GM23338 (cell line): ENCODE measurements around the gene COL18A1. TPM values are rescaled to one million over a fixed set of nuclear protein-coding genes. Genes with fewer than 3 reads are reported as not detected.

ENCODE experiments used
- ATAC-seq: fragments of 200-7000 bp; cut with Tn5 transposase; 3 replicates; pipeline ENCODE4 v1.9.1; 2020
- DNase-seq: peaks from one replicate; pipeline ENCODE4 v3.0.0-alpha.2; 2015; ENCODE audit warnings: low spot score
- H2AFZ ChIP-seq: fragments of 200-600 bp; sonication (generic); 2 replicates; pipeline ENCODE4 v1.8.0; 2016; ENCODE audit warnings: antibody characterized with exemption, mild to moderate bottlenecking, moderate library complexity
- H3F3A ChIP-seq: fragments of 200-600 bp; sonication (generic); replicated peaks from 2 replicates; pipeline ENCODE4 v1.8.0; 2017; ENCODE audit warnings: antibody characterized with exemption, mixed run types, low read depth
- H3K27ac ChIP-seq: fragments of 200-600 bp; sonication (generic); 2 replicates; pipeline ENCODE4 v1.6.1; 2016; ENCODE audit warnings: low read depth
- H3K27me3 ChIP-seq: fragments of 200-600 bp; sonication (generic); 2 replicates; pipeline ENCODE4 v1.8.0; 2016; ENCODE audit warnings: mild to moderate bottlenecking, mixed run types, moderate library complexity; ENCODE audit not compliant: insufficient read depth
- H3K36me3 ChIP-seq: fragments of 200-600 bp; sonication (generic); 2 replicates; pipeline ENCODE4 v1.8.0; 2016; ENCODE audit warnings: mild to moderate bottlenecking; ENCODE audit not compliant: insufficient read depth
- H3K4me1 ChIP-seq: fragments of 200-600 bp; sonication (generic); 2 replicates; pipeline ENCODE4 v1.8.0; 2016; ENCODE audit warnings: mild to moderate bottlenecking, moderate library complexity; ENCODE audit not compliant: insufficient read depth
- H3K4me2 ChIP-seq: fragments of 200-600 bp; sonication (generic); 2 replicates; pipeline ENCODE4 v1.7.1; 2017; ENCODE audit warnings: mixed run types
- H3K4me3 ChIP-seq: fragments of 200-600 bp; sonication (generic); 2 replicates; pipeline ENCODE4 v1.6.1; 2016; ENCODE audit warnings: mixed run types
- H3K79me2 ChIP-seq: fragments of 200-600 bp; sonication (generic); replicated peaks from 2 replicates; pipeline ENCODE4 v1.8.0; 2017; ENCODE audit warnings: mild to moderate bottlenecking; ENCODE audit not compliant: insufficient read depth
- H3K9me2 ChIP-seq: fragments of 200-600 bp; sonication (generic); 2 replicates; pipeline ENCODE4 v1.8.0; 2017; ENCODE audit not compliant: insufficient read depth
- H4K20me1 ChIP-seq: fragments of 200-600 bp; sonication (generic); replicated peaks from 2 replicates; pipeline ENCODE4 v1.8.0; 2017; ENCODE audit warnings: mild to moderate bottlenecking; ENCODE audit not compliant: insufficient read depth
- H3K27ac Mint-ChIP-seq: 2 replicates; pipeline ENCODE4 v1.8.0; 2020; ENCODE audit warnings: inconsistent platforms, mild to moderate bottlenecking, moderate library complexity, mixed read lengths
- H3K27me3 Mint-ChIP-seq: 3 replicates; pipeline ENCODE4 v1.8.0; 2022; ENCODE audit warnings: low read depth, mild to moderate bottlenecking, moderate library complexity, mixed read lengths, inconsistent platforms; ENCODE audit not compliant: insufficient read depth, poor library complexity
- H3K36me3 Mint-ChIP-seq: 3 replicates; pipeline ENCODE4 v1.8.0; 2021; ENCODE audit warnings: low read depth, mild to moderate bottlenecking, inconsistent platforms, moderate library complexity, mixed read lengths
- H3K4me1 Mint-ChIP-seq: 3 replicates; pipeline ENCODE4 v1.8.0; 2020; ENCODE audit warnings: mild to moderate bottlenecking, inconsistent platforms, mixed read lengths
- H3K4me3 Mint-ChIP-seq: 3 replicates; pipeline ENCODE4 v1.8.0; 2021; ENCODE audit warnings: moderate library complexity, mild to moderate bottlenecking, inconsistent platforms, mixed read lengths
- H3K9me3 Mint-ChIP-seq: 3 replicates; pipeline ENCODE4 v1.8.0; 2020; ENCODE audit warnings: moderate library complexity, mild to moderate bottlenecking, inconsistent platforms, mixed read lengths
- CREB1 ChIP-seq: fragments of 250-450 bp; sonication (Bioruptor Pico); IDR thresholded peaks from 2 replicates; pipeline ENCODE4 v1.5.0; 2020; ENCODE audit warnings: low read depth, mild to moderate bottlenecking, moderate library complexity
- EZH2 ChIP-seq: fragments of 200-600 bp; sonication (generic); IDR thresholded peaks from one replicate; pipeline ENCODE4 v1.8.0; 2017; ENCODE audit warnings: antibody characterized with exemption, mild to moderate bottlenecking, low read depth; ENCODE audit not compliant: unreplicated experiment
- EZH2phosphoT487 ChIP-seq: fragments of 200-600 bp; sonication (generic); IDR thresholded peaks from one replicate; pipeline ENCODE4 v1.8.1; 2018; ENCODE audit warnings: antibody characterized with exemption; ENCODE audit not compliant: unreplicated experiment
- JUNB ChIP-seq: IDR thresholded peaks from one replicate; pipeline ENCODE4 v1.6.1; 2016; ENCODE audit warnings: antibody characterized with exemption; ENCODE audit not compliant: unreplicated experiment
- NANOG ChIP-seq: IDR thresholded peaks from 2 replicates; pipeline ENCODE4 v1.6.1; 2016; ENCODE audit warnings: antibody characterized with exemption, borderline replicate concordance
- POLR2AphosphoS5 ChIP-seq: IDR thresholded peaks from 2 replicates; pipeline ENCODE4 v1.6.1; 2016; ENCODE audit warnings: antibody characterized with exemption, low read depth
- STAT1 ChIP-seq: IDR thresholded peaks from one replicate; pipeline ENCODE4 v1.6.1; 2016; ENCODE audit warnings: antibody characterized with exemption; ENCODE audit not compliant: unreplicated experiment
- ZNF114 ChIP-seq: fragments of 250-450 bp; sonication (Bioruptor Pico); IDR thresholded peaks from 2 replicates; pipeline ENCODE4 v1.5.0; 2020; ENCODE audit warnings: mild to moderate bottlenecking, moderate library complexity
- ZNF331 ChIP-seq: fragments of 250-450 bp; sonication (Bioruptor Pico); IDR thresholded peaks from 2 replicates; pipeline ENCODE4 v1.5.0; 2020; ENCODE audit warnings: low read depth, mild to moderate bottlenecking, moderate library complexity
- polyA plus RNA-seq: library from polyadenylated mRNA; unstranded; fragments of >200 nt; fragmentation: Nextera tagmentation; extraction: Ambion mirVana; gene quantifications from 2 replicates; pipeline ENCODE4 v1.2.1, GENCODE V29; 2016
- total RNA-seq: library from RNA; depleted of rRNA; stranded (reverse); fragments of >200 nt; shearing (Covaris generic); gene quantifications from 2 replicates; pipeline ENCODE4 v1.2.3, GENCODE V29; 2014
- TF ChIP-seq, protein P1 (sequence below): IDR thresholded peaks from 2 replicates; pipeline ENCODE4 v1.6.1; 2016; ENCODE audit warnings: antibody characterized with exemption
- TF ChIP-seq, protein P2 (sequence below): IDR thresholded peaks from one replicate; pipeline ENCODE4 v1.6.1; 2018; ENCODE audit warnings: antibody characterized with exemption; ENCODE audit not compliant: unreplicated experiment
- TF ChIP-seq, protein P3 (sequence below), 2 experiments: fragments of 200-600 bp in 1 of 2; sonication (generic) in 1 of 2; conservative IDR thresholded peaks; 2 replicates each; pipeline versions ENCODE4 v1.5.1 to v1.6.1; 2016 to 2017; ENCODE audit warnings: antibody characterized with exemption in 2 of 2, low read depth in 2 of 2, mild to moderate bottlenecking in 2 of 2, moderate library complexity in 1 of 2
- TF ChIP-seq, protein P4 (sequence below): fragments of 250-450 bp; sonication (Bioruptor Pico); IDR thresholded peaks from 2 replicates; pipeline ENCODE4 v1.5.0; 2020; ENCODE audit warnings: mild to moderate bottlenecking, moderate library complexity

The COL18A1 gene
- total and polyA plus RNA-seq, 2 experiments from 2014 or later: 38.4 to 430 TPM

DNA sequence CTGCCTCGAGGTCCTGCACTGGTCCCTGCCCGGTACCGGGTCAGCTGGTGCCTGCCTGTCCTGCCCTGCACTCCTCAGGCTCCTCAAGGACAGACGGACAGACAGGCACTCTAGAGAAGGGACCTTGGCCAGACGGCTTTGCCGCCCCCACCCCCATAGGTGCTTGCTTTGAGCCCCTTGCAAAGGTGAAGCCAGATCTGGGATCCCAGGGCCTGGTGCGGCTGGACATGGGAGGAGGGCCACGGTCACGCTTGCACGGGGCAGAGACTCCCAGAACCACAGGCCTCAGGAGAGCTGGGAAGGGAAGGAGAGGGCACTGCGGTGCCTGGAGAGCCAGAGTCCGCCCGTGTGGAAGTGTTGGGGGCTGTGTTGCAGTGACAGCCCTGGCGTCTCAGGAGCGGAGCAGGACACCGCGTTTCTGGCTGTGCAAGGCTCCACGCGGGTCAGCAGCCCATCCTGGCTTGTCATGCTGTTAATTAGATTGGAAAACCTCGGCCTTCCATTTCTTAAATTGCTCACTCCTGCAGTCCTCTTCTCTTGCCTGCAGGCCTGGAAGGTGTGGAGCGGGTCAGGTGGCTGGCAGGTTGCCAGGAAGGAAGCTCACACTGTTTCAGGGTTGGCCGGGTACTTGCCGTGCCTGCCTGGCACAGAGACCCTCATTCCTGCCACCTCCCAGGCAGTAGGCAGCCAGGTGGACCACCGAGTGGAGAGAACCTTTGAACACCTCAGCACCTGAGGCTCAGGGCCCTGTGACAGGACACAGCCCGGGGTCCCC, 16.3 kb downstream of the COL18A1 start:
- H3K9me3 Mint-ChIP-seq: no peaks in the 10 kb centered on the region
- H3K4me2 ChIP-seq: no peak overlapping the region
- no peak for DNase-seq
- H3K4me3 Mint-ChIP-seq: no peak overlapping the region
- no peaks in the 10 kb centered on the region for H3F3A ChIP-seq
- H3K27ac ChIP-seq: no peak overlapping the region
- TF ChIP-seq ZNF331 (CRISPR knock-in tag): no peak
- TF ChIP-seq, protein P1, sequence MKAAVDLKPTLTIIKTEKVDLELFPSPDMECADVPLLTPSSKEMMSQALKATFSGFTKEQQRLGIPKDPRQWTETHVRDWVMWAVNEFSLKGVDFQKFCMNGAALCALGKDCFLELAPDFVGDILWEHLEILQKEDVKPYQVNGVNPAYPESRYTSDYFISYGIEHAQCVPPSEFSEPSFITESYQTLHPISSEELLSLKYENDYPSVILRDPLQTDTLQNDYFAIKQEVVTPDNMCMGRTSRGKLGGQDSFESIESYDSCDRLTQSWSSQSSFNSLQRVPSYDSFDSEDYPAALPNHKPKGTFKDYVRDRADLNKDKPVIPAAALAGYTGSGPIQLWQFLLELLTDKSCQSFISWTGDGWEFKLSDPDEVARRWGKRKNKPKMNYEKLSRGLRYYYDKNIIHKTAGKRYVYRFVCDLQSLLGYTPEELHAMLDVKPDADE: no peak
- no peak for TF ChIP-seq CREB1 (CRISPR knock-in tag)
- TF ChIP-seq, protein P2, sequence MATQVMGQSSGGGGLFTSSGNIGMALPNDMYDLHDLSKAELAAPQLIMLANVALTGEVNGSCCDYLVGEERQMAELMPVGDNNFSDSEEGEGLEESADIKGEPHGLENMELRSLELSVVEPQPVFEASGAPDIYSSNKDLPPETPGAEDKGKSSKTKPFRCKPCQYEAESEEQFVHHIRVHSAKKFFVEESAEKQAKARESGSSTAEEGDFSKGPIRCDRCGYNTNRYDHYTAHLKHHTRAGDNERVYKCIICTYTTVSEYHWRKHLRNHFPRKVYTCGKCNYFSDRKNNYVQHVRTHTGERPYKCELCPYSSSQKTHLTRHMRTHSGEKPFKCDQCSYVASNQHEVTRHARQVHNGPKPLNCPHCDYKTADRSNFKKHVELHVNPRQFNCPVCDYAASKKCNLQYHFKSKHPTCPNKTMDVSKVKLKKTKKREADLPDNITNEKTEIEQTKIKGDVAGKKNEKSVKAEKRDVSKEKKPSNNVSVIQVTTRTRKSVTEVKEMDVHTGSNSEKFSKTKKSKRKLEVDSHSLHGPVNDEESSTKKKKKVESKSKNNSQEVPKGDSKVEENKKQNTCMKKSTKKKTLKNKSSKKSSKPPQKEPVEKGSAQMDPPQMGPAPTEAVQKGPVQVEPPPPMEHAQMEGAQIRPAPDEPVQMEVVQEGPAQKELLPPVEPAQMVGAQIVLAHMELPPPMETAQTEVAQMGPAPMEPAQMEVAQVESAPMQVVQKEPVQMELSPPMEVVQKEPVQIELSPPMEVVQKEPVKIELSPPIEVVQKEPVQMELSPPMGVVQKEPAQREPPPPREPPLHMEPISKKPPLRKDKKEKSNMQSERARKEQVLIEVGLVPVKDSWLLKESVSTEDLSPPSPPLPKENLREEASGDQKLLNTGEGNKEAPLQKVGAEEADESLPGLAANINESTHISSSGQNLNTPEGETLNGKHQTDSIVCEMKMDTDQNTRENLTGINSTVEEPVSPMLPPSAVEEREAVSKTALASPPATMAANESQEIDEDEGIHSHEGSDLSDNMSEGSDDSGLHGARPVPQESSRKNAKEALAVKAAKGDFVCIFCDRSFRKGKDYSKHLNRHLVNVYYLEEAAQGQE: no peak
- no peak for TF ChIP-seq EZH2phosphoT487
- TF ChIP-seq STAT1: no peak
- TF ChIP-seq JUNB: no peak
- TF ChIP-seq NANOG: no peak
- TF ChIP-seq, protein P3, sequence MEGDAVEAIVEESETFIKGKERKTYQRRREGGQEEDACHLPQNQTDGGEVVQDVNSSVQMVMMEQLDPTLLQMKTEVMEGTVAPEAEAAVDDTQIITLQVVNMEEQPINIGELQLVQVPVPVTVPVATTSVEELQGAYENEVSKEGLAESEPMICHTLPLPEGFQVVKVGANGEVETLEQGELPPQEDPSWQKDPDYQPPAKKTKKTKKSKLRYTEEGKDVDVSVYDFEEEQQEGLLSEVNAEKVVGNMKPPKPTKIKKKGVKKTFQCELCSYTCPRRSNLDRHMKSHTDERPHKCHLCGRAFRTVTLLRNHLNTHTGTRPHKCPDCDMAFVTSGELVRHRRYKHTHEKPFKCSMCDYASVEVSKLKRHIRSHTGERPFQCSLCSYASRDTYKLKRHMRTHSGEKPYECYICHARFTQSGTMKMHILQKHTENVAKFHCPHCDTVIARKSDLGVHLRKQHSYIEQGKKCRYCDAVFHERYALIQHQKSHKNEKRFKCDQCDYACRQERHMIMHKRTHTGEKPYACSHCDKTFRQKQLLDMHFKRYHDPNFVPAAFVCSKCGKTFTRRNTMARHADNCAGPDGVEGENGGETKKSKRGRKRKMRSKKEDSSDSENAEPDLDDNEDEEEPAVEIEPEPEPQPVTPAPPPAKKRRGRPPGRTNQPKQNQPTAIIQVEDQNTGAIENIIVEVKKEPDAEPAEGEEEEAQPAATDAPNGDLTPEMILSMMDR (conservative IDR thresholded peaks at IDR 0.05; ENCODE audit: low read depth in 2 of 2): no peak
- TF ChIP-seq ZNF114 (CRISPR knock-in tag): no peak
- TF ChIP-seq EZH2: no peak
- no peak for TF ChIP-seq POLR2AphosphoS5
- TF ChIP-seq, protein P4, sequence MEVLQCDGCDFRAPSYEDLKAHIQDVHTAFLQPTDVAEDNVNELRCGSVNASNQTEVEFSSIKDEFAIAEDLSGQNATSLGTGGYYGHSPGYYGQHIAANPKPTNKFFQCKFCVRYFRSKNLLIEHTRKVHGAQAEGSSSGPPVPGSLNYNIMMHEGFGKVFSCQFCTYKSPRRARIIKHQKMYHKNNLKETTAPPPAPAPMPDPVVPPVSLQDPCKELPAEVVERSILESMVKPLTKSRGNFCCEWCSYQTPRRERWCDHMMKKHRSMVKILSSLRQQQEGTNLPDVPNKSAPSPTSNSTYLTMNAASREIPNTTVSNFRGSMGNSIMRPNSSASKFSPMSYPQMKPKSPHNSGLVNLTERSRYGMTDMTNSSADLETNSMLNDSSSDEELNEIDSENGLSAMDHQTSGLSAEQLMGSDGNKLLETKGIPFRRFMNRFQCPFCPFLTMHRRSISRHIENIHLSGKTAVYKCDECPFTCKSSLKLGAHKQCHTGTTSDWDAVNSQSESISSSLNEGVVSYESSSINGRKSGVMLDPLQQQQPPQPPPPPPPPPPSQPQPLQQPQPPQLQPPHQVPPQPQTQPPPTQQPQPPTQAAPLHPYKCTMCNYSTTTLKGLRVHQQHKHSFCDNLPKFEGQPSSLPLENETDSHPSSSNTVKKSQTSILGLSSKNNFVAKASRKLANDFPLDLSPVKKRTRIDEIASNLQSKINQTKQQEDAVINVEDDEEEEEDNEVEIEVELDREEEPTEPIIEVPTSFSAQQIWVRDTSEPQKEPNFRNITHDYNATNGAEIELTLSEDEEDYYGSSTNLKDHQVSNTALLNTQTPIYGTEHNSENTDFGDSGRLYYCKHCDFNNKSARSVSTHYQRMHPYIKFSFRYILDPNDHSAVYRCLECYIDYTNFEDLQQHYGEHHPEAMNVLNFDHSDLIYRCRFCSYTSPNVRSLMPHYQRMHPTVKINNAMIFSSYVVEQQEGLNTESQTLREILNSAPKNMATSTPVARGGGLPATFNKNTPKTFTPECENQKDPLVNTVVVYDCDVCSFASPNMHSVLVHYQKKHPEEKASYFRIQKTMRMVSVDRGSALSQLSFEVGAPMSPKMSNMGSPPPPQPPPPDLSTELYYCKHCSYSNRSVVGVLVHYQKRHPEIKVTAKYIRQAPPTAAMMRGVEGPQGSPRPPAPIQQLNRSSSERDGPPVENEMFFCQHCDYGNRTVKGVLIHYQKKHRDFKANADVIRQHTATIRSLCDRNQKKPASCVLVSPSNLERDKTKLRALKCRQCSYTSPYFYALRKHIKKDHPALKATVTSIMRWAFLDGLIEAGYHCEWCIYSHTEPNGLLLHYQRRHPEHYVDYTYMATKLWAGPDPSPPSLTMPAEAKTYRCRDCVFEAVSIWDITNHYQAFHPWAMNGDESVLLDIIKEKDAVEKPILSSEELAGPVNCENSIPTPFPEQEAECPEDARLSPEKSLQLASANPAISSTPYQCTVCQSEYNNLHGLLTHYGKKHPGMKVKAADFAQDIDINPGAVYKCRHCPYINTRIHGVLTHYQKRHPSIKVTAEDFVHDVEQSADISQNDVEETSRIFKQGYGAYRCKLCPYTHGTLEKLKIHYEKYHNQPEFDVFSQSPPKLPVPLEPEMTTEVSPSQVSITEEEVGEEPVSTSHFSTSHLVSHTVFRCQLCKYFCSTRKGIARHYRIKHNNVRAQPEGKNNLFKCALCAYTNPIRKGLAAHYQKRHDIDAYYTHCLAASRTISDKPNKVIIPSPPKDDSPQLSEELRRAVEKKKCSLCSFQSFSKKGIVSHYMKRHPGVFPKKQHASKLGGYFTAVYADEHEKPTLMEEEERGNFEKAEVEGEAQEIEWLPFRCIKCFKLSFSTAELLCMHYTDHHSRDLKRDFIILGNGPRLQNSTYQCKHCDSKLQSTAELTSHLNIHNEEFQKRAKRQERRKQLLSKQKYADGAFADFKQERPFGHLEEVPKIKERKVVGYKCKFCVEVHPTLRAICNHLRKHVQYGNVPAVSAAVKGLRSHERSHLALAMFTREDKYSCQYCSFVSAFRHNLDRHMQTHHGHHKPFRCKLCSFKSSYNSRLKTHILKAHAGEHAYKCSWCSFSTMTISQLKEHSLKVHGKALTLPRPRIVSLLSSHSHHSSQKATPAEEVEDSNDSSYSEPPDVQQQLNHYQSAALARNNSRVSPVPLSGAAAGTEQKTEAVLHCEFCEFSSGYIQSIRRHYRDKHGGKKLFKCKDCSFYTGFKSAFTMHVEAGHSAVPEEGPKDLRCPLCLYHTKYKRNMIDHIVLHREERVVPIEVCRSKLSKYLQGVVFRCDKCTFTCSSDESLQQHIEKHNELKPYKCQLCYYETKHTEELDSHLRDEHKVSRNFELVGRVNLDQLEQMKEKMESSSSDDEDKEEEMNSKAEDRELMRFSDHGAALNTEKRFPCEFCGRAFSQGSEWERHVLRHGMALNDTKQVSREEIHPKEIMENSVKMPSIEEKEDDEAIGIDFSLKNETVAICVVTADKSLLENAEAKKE: no peak
- H3K4me1 Mint-ChIP-seq: peaks cover 34% of the 10 kb centered on the region
- peaks cover 4% of the 10 kb centered on the region; the same call in 2 of the 3 replicates for H3K36me3 Mint-ChIP-seq
- H2AFZ ChIP-seq: no peak overlapping the region
- H3K27ac Mint-ChIP-seq: no peak overlapping the region
- H4K20me1 ChIP-seq: peaks cover 17% of the 10 kb centered on the region; the same call in 1 of the 2 replicates
- no peak overlapping the region for H3K4me3 ChIP-seq
- H3K9me2 ChIP-seq: no peaks in the 10 kb centered on the region
- H3K27me3 ChIP-seq: no peaks in the 10 kb centered on the region
- ATAC-seq: no peak
- H3K27me3 Mint-ChIP-seq: peaks cover 8% of the 10 kb centered on the region
- no peaks in the 10 kb centered on the region for H3K36me3 ChIP-seq
- peaks cover 21% of the 10 kb centered on the region for H3K4me1 ChIP-seq
- H3K79me2 ChIP-seq: peaks cover 99% of the 10 kb centered on the region
